HG03460 (cell line): ENCODE data around the gene AMER2.

Experiments used
- ATAC-seq: cut with Tn5 transposase; IDR thresholded peaks from one replicate; pipeline ENCODE4 v1.9.1; 2021; ENCODE audit not compliant: unreplicated experiment

Gene AMER2

GRCh38 chr13:25153736-25154135 is 18.4 kb downstream of the AMER2 start:
- no peak for ATAC-seq

GRCh38 chr13:25151626-25152195 is 20.4 kb downstream of the AMER2 start:
- ATAC-seq = no peak

DNA sequence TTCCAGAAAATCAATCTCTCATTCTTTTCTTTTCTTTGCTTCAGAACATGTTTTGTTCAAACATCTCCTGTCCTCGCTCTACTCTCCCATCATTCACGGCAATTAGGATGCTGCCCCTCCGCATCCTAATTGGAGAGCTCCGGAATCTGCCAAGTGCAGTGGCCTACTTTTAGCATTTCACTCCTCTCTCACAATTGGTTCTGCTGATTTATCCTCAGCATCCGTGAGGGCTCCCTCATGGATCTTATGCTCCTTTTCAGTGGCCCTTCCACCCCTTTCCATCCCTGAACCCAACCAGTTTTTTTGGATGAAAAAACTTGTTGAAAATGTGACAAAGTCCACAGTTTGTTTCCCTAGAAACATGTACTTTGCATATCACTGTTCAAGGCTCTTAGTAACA is 22.4 kb downstream of the AMER2 start:
- no peak for ATAC-seq

DNA sequence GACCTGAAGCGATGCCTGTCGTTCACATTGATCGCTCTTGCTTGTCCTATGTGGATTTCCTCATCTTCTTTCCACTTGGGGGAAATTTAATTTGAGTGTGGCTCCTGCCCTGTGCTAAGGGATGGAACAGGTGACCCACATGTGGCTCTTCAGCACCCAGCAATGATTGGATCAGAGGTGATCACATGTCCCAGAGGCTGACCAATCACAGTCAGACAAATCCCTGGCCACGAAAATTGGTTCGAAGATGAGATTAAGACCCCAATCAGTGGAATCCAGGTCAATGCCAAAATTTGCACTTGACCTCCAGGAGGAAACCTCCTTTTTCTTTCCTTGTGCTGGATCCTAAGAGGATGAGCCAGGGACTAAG is 23.7 kb downstream of the AMER2 start:
- ATAC-seq = no peak

GRCh38 chr13:25147638-25148401 is 24.3 kb downstream of the AMER2 start:
- ATAC-seq = no peak

DNA sequence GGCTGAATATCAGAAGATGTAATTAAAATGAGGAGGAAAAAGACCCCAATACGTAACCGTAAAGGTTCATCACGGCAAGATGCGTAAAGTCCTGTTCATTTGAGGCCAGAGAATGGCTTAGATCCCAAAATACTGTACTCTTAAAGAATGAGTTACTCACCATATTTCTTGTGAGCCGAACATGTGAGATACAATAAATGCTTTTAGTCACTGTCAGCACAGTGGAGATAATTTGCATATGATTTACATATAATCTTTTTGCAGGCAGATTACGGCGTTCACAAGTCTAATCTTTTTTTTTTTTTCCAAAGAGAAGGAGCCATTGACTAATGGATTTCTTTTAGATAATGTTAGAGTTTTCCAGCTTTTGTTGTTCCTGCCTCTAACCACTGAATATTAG is 28.4 kb downstream of the AMER2 start:
- ATAC-seq = no peak

DNA sequence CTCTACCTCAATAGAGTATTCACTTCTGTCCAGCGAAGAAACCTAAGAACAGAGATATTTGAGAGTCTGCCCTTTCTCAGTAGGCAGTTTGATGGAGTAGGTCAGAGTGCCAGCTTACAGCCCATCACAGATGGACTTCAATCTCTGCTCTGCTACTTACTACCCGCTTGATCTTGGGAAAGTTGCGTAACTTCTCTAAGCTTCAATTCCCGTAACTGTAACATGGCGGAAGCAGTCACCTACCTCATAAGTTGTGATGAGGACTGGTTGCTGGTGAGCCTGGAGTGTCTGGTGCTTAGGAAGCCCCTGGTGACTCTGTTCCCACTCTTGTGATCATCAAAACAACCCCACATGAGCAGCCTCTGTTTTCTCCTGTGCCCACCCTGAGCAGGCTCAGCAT is 31.0 kb downstream of the AMER2 start:
- ATAC-seq = no peak

- ATAC-seq = no peak
Observed at GRCh38 chr13:25137788-25138115, 34.3 kb downstream of the AMER2 start.

GRCh38 chr13:25136880-25137787 is 35.0 kb downstream of the AMER2 start:
- no peak for ATAC-seq

- ATAC-seq = no peak
Observed at GRCh38 chr13:25135896-25136295, 36.2 kb downstream of the AMER2 start.

DNA sequence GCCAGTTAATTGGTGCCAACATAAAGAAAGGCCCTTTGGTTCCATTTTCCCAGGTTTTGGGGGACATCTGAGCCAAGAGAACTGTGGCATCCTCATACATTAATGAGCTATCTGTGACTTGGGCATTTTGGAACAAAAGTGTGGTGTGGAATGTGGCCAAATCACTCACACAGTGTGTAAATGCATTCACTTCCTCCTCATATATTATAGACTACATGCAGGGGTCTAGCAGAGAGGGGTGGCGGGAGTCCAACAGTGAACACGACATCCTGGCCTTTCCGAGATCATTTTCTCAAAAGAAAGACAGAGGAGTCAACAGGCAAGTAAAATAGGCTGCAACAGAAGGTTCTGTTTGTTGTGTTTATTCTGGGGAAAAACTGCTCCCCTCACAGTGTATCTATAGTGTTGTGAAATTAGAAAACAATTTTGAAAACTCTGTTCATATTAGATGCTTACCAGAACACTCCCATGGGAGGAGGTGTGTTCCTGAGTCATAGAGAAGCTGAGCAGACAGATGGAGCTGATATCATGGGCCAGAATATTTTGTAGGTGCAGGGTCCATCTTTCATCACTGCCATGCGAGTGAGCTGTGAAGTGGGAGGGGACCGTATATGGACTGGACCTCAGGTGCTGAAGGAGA is 39.2 kb downstream of the AMER2 start:
- no peak for ATAC-seq

- no peak for ATAC-seq
Observed at GRCh38 chr13:25131881-25132420, 40.1 kb downstream of the AMER2 start.

DNA sequence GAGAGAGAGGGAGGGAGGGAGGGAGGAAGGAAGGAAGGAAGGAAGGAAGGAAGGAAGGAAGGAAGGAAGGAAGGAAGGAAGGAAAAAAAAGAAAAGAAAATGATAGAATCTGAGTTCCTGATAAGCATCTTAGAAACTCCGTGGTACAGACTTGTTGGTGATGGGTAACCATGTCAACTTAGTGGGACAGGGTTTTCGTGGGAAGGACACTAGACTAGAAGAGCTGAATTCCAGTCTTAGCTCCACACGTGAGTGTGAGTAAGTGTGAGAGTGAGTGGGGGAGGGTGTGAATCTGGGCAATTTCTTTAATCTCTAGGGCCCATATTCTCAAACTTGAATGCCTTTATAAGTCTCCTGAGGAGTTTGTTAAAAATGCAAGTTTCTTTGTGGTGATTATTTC is 41.1 kb downstream of the AMER2 start:
- no peak for ATAC-seq

GRCh38 chr13:25118378-25118905 is 53.6 kb downstream of the AMER2 start:
- no peak for ATAC-seq

GRCh38 chr13:25117312-25117711 is 54.8 kb downstream of the AMER2 start:
- ATAC-seq = no peak

- ATAC-seq = no peak
Observed at GRCh38 chr13:25116044-25116443, 56.0 kb downstream of the AMER2 start.

- no peak for ATAC-seq
Observed at GRCh38 chr13:25114220-25114619, 57.9 kb downstream of the AMER2 start.

DNA sequence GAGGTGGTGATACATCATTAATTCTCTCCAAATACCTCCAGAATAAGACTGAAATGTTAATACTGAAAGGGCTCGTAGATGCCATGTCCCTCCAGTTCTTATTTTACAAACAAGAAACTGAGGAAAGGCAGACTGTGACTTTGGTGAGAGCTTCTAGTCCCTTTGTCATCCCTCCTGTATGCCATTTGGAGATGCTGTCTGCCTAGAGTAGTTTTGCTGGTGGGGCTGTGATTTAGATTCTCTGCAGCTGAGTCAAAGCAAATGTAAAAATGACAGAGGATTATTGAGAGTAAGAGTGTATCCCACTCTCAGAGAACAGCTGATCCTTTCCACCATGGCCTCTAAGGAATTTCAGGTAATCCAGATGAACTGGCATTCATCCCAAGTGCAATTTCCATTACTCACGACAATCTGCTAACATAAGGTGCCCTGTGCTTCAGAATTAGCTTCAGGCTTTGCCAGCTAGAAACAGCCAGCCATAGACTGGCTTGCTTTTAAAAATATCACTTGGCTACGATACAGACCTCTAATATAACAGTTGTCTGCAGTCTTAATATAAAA is 59.3 kb downstream of the AMER2 start:
- no peak for ATAC-seq
